Kidney epithelial cell (primary cell): Measurements from ENCODE around the gene GMCL2. TPM values are rescaled to one million over a fixed set of nuclear protein-coding genes. Genes with fewer than 3 reads are reported as not detected.
"Not testable (repeated sequence)": the region's sequence is repeated elsewhere in the genome, so short reads cannot be mapped to it uniquely, and the experiment has no call there.

Experiments
- DNase-seq: peaks from one replicate; pipeline ENCODE4 v3.0.0-alpha.2; 2010; ENCODE audit warnings: low read depth
- H3K27me3 ChIP-seq: 2 replicates; pipeline ENCODE4 v1.6.0; 2011; ENCODE audit warnings: low read length; ENCODE audit not compliant: control insufficient read depth, insufficient read depth
- H3K36me3 ChIP-seq: 2 replicates; pipeline ENCODE4 v1.5.1; 2011; ENCODE audit warnings: low read length; ENCODE audit not compliant: control insufficient read depth, insufficient read depth
- H3K4me3 ChIP-seq: 2 replicates; pipeline ENCODE4 v1.5.1; 2011; ENCODE audit warnings: low read depth, mild to moderate bottlenecking, control low read depth, low read length
- total RNA-seq: library from RNA; depleted of rRNA; stranded (reverse); fragments of >200 nt; gene quantifications from 2 replicates; pipeline ENCODE4 v1.2.3, GENCODE V29; 2015
- TF ChIP-seq, protein P1 (sequence below): IDR thresholded peaks from 2 replicates; pipeline ENCODE4 v1.5.1; 2011; ENCODE audit warnings: mild to moderate bottlenecking, moderate library complexity, low read length, control low read depth, inconsistent platforms; ENCODE audit not compliant: insufficient read depth, poor library complexity, severe bottlenecking

The GMCL2 gene
- total RNA-seq, 1 donor from 2014 or later, result not detected

DNA sequence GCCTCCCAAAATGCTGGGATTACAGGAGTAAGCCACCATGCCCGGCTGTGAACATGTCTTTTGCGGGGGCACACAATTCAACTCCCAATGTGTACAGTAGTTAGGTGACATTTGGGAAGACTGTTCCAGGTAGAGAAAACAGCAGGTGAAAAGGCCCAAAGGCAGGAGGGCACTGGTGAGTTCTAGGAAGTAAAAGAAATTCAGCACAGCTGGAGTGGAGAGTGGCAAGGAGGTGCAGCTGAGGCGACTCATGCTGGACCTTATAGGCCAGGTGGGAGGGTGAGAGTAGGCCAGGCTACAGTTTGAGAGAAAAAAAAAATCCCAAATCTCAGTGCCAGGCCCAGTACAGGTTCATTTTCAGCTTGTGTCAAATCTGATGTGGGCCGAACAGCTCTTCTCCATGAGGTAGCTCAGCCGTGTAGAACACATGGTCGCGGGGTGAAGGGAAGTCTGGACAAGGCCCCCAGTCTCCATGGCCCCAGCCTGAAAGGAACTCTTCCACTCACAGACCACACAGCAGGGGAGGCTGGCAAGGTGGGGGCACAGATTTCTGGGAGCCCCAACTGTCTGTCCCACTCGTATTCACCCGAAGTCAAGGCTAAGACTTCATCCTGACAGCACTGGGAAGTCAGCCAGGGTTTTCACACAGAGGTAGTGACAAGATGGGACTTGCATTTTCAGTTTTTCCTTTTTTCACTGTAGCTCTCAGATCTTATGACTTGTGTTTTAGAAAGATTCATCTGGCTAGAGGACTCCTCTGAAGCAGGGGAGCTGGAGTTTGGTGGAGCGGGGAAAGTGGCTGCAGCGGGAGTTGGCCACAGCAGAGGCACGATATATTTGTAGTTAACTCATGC, 12.6 kb upstream of the GMCL2 start:
- Histone ChIP-seq H3K4me3 (no peak overlapping the region), H3K36me3 (no peaks in the 10 kb centered on the region), H3K27me3 (no peaks in the 10 kb centered on the region)
- TF ChIP-seq, protein P1, sequence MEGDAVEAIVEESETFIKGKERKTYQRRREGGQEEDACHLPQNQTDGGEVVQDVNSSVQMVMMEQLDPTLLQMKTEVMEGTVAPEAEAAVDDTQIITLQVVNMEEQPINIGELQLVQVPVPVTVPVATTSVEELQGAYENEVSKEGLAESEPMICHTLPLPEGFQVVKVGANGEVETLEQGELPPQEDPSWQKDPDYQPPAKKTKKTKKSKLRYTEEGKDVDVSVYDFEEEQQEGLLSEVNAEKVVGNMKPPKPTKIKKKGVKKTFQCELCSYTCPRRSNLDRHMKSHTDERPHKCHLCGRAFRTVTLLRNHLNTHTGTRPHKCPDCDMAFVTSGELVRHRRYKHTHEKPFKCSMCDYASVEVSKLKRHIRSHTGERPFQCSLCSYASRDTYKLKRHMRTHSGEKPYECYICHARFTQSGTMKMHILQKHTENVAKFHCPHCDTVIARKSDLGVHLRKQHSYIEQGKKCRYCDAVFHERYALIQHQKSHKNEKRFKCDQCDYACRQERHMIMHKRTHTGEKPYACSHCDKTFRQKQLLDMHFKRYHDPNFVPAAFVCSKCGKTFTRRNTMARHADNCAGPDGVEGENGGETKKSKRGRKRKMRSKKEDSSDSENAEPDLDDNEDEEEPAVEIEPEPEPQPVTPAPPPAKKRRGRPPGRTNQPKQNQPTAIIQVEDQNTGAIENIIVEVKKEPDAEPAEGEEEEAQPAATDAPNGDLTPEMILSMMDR, result no peak
- DNase-seq, result no peak

DNA sequence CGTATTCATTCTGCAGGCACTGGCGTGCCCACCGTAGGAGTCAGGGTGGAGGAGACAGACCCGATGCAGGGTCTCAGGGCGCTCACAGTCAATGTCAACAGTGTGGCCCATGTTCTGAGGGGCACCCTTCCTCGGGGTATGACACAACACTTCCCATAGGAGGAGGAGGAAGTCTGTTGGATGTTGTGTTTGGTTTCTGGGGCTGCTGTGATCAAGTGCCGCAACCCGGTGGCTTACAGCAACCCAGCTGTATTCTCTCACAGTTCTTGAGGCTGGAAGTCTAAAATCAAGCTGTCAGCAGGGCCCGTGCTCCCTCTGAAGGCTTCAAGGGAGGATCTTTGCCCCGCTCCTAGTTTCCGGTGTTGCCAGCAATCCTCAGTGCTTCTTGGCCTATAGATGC, 11.5 kb upstream of the GMCL2 start:
- Histone ChIP-seq H3K4me3 (no peak overlapping the region), H3K36me3 (no peaks in the 10 kb centered on the region), H3K27me3 (peaks cover 6% of the 10 kb centered on the region)
- TF ChIP-seq, protein P1, result no peak
- DNase-seq, result no peak

DNA sequence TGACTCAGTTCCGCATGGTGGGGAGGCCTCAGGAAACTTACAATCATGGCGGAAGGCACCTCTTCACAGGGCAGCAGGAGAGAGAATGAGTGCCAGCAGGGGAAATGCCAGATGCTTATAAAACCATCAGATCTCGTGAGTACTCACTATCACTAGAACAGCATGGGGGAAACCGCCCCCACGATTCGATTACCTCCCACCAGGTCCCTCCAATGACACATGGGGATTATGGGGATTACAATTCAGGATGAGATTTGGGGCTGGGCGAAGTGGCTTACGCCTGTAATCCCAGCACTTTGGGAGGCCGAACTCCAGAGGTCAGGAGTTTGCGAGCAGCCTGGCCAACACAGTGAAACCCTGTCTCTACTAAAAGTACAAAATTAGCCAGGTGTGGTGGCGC, 11.0 kb upstream of the GMCL2 start:
- H3K27me3 ChIP-seq, DNase-seq, H3K4me3 ChIP-seq, H3K36me3 ChIP-seq: not testable (repeated sequence)

DNA sequence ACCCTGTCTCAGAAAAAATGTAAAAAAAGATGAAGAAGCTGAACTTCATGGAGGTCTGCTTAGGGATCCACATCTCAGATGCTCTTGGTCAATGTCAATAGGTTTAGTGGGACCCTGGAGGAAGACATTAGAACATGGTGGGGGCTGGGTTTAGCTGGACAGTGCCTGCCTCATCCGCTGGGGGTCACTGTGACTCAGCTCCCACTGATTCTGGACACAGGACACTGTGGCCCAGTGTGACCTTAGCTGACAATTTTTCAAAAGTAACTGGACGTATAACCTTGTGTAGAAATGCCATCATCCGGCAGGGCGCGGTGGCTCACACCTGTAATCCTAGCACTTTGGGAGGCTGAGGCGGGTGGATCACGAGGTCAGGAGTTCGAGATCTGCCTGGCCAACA, 9.8 kb upstream of the GMCL2 start:
- H3K27me3 ChIP-seq, result peaks cover 6% of the 10 kb centered on the region
- H3K36me3 ChIP-seq, result no peaks in the 10 kb centered on the region
- DNase-seq, result no peak
- TF ChIP-seq, protein P1, result no peak
- H3K4me3 ChIP-seq, result no peak overlapping the region

DNA sequence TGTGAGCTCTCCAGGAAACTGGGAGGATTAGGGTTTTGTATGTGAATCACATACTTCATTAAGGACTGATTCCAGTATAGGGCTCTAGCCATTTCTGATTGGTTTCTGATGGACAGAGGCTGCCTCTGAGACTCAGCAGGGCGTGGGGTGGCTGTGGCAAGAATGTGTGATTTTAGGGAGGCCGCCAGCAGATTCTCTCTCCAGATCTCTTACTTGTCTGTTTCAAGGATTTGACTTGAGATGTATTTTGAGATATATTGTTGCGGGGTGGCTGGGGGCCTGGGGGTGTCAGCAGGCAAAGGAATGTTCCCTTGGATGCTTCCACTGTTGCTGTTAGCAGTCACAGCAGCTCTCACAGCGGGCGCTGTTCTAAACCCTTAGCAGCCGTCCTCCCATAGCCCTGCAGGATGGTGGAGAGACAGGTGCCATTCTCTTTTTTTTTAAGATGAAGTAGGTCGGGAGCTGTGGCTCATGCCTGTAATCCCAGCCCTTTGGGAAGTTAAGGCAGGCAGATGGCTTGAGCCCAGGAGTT, 9.2 kb upstream of the GMCL2 start:
- TF ChIP-seq, protein P1, result no peak
- H3K4me3 ChIP-seq, result no peak overlapping the region
- H3K27me3 ChIP-seq, result peaks cover 6% of the 10 kb centered on the region
- DNase-seq, result no peak
- no peaks in the 10 kb centered on the region for H3K36me3 ChIP-seq

DNA sequence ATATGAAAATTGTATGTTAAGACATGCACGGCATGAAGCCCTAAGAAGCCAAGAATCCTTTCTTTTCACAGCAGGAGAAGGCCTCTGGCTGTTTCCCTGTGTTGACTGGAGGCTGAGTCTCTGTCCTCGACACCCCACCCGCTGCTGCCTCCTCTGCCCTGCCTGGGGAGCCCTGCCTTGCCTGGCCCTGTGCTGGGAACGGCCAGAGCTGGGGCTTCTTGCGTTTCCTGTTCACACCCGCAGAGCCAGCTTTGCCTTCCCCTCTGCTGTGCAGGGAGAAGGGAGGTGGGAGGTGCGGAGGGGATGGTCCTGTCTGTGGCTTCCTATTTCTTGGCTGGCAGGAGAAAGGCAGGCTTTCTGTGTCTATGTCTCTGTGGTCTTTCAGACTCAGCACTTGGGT, 6.9 kb upstream of the GMCL2 start:
- TF ChIP-seq, protein P1, result no peak
- H3K36me3 ChIP-seq, result no peaks in the 10 kb centered on the region
- no peak for DNase-seq
- no peak overlapping the region for H3K4me3 ChIP-seq
- peaks cover 6% of the 10 kb centered on the region for H3K27me3 ChIP-seq
